GM11168 (cell line): ENCODE results near the gene RXRA.
"Not testable (repeated sequence)": the region's sequence is repeated elsewhere in the genome, so short reads cannot be mapped to it uniquely, and the experiment has no call there.

Source experiments
- in situ Hi-C: fragments of 300-500 bp; cut with MboI; formaldehyde crosslinking; loops from one replicate; pipeline ENCODE4 v1.12.0; 2022; ENCODE audit warnings: low sequenced_read_pairs; ENCODE audit not compliant: unreplicated experiment

The RXRA gene

GRCh38 chr9:134293031-134293521, 33.2 kb upstream of the RXRA start:
- in situ Hi-C loops: no loop called here

GRCh38 chr9:134293611-134294152, 32.6 kb upstream of the RXRA start:
- in situ Hi-C loops: no loop called here

- in situ Hi-C loops: no loop called here
Measured at GRCh38 chr9:134294153-134295071, 31.8 kb upstream of the RXRA start.

GRCh38 chr9:134295101-134295745, 31.0 kb upstream of the RXRA start:
- in situ Hi-C loops: no loop called here

GRCh38 chr9:134295746-134296250, 30.5 kb upstream of the RXRA start:
- in situ Hi-C loops: no loop called here

- in situ Hi-C loops: no loop called here
Measured at GRCh38 chr9:134296301-134297082, 29.8 kb upstream of the RXRA start.

GRCh38 chr9:134297083-134297410, 29.2 kb upstream of the RXRA start:
- in situ Hi-C loops: no loop called here

- in situ Hi-C loops: no loop called here
Measured at GRCh38 chr9:134297576-134297975, 28.7 kb upstream of the RXRA start.

GRCh38 chr9:134298000-134298399, 28.3 kb upstream of the RXRA start:
- in situ Hi-C loops: no loop called here

GRCh38 chr9:134299068-134299467, 27.2 kb upstream of the RXRA start:
- in situ Hi-C loops: no loop called here

- in situ Hi-C loops: no loop called here
Measured at GRCh38 chr9:134299883-134300282, 26.4 kb upstream of the RXRA start.

- in situ Hi-C loops: no loop called here
Measured at GRCh38 chr9:134301387-134302129, 24.7 kb upstream of the RXRA start.

- in situ Hi-C loops: no loop called here
Measured at GRCh38 chr9:134302130-134302817, 24.0 kb upstream of the RXRA start.

- in situ Hi-C loops: no loop called here
Measured at GRCh38 chr9:134303601-134304000, 22.7 kb upstream of the RXRA start.

- in situ Hi-C loops: no loop called here
Measured at GRCh38 chr9:134304261-134304660, 22.0 kb upstream of the RXRA start.

GRCh38 chr9:134304690-134305089, 21.6 kb upstream of the RXRA start:
- in situ Hi-C loops: no loop called here

GRCh38 chr9:134305533-134305932, 20.7 kb upstream of the RXRA start:
- in situ Hi-C loops: no loop called here

GRCh38 chr9:134306042-134306441, 20.2 kb upstream of the RXRA start:
- in situ Hi-C loops: not testable (repeated sequence)
